Mammary epithelial cell (primary cell): ENCODE results near the gene MDM2.

Source experiments
- CTCF ChIP-seq, 2 donors: IDR thresholded peaks in 1 of 2; conservative IDR thresholded peaks in 1 of 2; 2 replicates each; pipeline ENCODE4 v1.5.1; 2011 to 2012; ENCODE audit warnings: inconsistent platforms in 2 of 2, low read length in 2 of 2, mild to moderate bottlenecking in 2 of 2, control low read depth in 1 of 2, low read depth in 1 of 2; ENCODE audit not compliant: insufficient read depth in 1 of 2; ENCODE audit errors: extremely low read depth in 1 of 2
- EZH2 ChIP-seq: IDR thresholded peaks from 2 replicates; pipeline ENCODE4 v1.6.1; 2012; ENCODE audit warnings: low read length, inconsistent platforms, borderline replicate concordance

- TF ChIP-seq CTCF (conservative IDR thresholded peaks at IDR 0.05 in 1 of 2, IDR thresholded peaks at IDR 0.05 in 1 of 2; ENCODE audit: extremely low read depth in 1 of 2, insufficient read depth in 1 of 2, low read depth in 1 of 2, low read length in 2 of 2) = no peak
- no peak for TF ChIP-seq EZH2
These were observed 79.7 kb downstream of the MDM2 start for GRCh38 chr12:68887641-68888040.
